RWPE1 (cell line): ENCODE data around the gene RAI14.

Source experiments
- CTCF ChIA-PET: fragments of 350-600 bp; sonication (Branson Sonifier 250); formaldehyde crosslinking; extraction: SDS; loops from one replicate; lab custom pipeline; 2021; lab: Yijun Ruan, JAX
- POLR2A ChIA-PET: fragments of 400-600 bp; formaldehyde crosslinking; extraction: SDS; loops from one replicate; lab custom pipeline; 2020; ENCODE audit warnings: antibody characterized with exemption; ENCODE audit not compliant: low non-redundant PET; lab: Yijun Ruan, JAX
- DNase-seq: peaks from one replicate; pipeline ENCODE4 v3.0.0; 2012; ENCODE audit warnings: low spot score
- H3K27ac ChIP-seq: fragments of 450-650 bp; 2 replicates; pipeline ENCODE4 v1.5.1; 2017
- CTCF ChIP-seq: fragments of 450-650 bp; conservative IDR thresholded peaks from 2 replicates; pipeline ENCODE4 v1.5.1; 2017; ENCODE audit warnings: low read depth, mild to moderate bottlenecking

RAI14 gene

DNA sequence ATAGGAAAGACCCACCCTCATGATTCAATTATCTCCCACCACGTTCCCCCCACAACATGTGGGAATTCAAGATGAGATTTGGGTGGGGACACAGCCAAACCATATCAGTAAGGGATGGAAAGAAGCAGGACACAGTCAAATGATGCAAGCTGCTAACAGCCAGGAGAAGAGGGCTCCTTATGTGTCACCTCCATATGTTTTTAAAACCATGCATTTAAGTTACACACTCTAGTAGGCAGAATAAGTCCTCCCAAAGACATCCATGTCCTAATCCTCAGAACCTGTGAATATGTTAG lies 178.6 kb downstream of the RAI14 start:
- CTCF ChIA-PET: interaction anchor here (0.6 kb wide), 1 partner anchor 349 kb away, joined by 3 read pairs; no protein-coding TSS in a partner anchor
- TF ChIP-seq CTCF: no peak
- DNase-seq: no peak
- H3K27ac ChIP-seq: no peak overlapping the region
- POLR2A ChIA-PET: no interaction called here

DNA sequence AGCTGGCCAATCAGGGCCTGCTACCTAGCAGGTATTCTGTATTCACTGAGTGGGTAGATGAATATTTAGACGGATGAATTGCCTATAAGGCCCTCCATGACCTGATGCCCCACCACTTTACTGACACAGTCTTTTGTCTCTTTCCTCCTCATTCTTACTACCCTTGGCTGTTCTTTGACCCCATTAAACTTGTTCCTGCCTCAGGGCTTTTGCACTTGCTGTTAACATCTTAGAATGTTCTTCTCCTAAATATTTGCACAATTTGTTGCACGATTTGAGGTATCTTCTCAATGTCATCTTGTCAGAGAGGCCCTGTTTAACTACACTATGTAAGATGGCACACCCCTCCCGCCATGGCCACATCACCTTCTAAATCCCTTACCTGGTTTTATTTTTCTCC lies 179.5 kb downstream of the RAI14 start:
- no peak for TF ChIP-seq CTCF
- ChIA-PET CTCF (no interaction called here), POLR2A (no interaction called here)
- H3K27ac ChIP-seq: no peak overlapping the region
- no peak for DNase-seq

- peak within 1 kb of the TSS; percentile 75 for H3K27ac ChIP-seq
- ChIA-PET POLR2A (interaction anchor here (0.5 to 1.2 kb wide), 4 partner anchors 11 to 169 kb away, joined by 3 to 6 read pairs (median 3); partner anchors contain the start of genes BRIX1 and RAD1), CTCF (no interaction called here)
- peak; percentile 94 for DNase-seq
- TF ChIP-seq CTCF: no peak
Measured at GRCh38 chr5:34838785-34839714, 182.9 kb downstream of the RAI14 start, which contains the start of gene TTC23L. Gene TTC23L, plus strand, starts transcription at chr5:34839164. Its CDS starts 1,508 bp downstream, at chr5:34840672.

DNA sequence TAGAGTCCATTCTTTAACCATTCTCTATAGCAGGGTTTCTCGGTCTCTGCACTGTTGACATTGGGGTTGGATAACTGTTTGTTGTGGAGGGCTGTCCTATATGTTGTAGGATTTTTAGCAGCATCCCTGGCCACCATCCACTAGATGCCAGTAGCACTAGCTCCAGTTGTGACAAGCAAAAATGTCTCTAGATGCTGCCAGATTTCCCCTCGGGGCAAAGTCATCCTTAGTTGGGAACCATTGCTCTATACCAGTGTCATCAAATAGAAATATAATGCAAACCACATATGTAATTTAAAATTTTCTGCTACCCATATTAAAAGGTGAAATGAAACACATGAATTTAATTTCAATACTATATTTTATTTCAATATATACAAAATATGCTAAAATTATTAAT lies 185.7 kb downstream of the RAI14 start:
- no peak for TF ChIP-seq CTCF
- no peak overlapping the region for H3K27ac ChIP-seq
- no peak for DNase-seq
- POLR2A ChIA-PET: no interaction called here
- CTCF ChIA-PET: interaction anchor here (0.7 kb wide), 1 partner anchor 19 kb away, joined by 3 read pairs; no protein-coding TSS in a partner anchor

DNA sequence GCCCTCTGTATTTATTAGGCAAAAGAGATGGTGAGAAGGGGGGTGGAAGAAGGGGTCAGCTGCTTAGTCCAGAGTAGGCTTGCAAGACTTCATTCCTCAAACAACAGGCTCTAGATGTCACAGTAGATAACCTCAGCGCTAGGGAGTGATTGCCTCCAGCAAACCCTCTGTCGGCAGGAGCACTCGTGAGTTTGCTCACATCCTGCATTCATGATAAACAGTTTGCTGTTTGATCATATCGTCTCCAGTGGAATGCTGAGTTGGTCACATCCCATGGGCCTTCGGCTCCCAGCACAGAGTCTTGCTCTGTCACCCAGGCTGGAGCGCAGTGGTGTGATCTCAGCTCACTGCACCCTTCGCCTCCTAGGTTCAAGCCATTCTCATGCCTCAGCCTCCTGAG lies 186.4 kb downstream of the RAI14 start:
- ChIA-PET CTCF (no interaction called here), POLR2A (no interaction called here)
- no peak for DNase-seq

GRCh38 chr5:34843497-34843896 lies 187.4 kb downstream of the RAI14 start:
- H3K27ac ChIP-seq: no peak overlapping the region
- TF ChIP-seq CTCF: no peak
- CTCF ChIA-PET: no interaction called here
- POLR2A ChIA-PET: no interaction called here
- DNase-seq: no peak

More for the DNA sequence above, 186.4 kb downstream of the RAI14 start:
- no peak overlapping the region for H3K27ac ChIP-seq
- TF ChIP-seq CTCF: no peak
